GM18499 (cell line): ENCODE data around the gene SCRT2.
"Not testable (repeated sequence)": the region's sequence is repeated elsewhere in the genome, so short reads cannot be mapped to it uniquely, and the experiment has no call there.

Experiments
- ATAC-seq: cut with Tn5 transposase; IDR thresholded peaks from one replicate; pipeline ENCODE4 v1.9.1; 2021; ENCODE audit warnings: moderate number of reproducible peaks; ENCODE audit not compliant: insufficient read depth, unreplicated experiment

Gene SCRT2

GRCh38 chr20:653590-654416 lies 21.8 kb downstream of the SCRT2 start:
- no peak for ATAC-seq

GRCh38 chr20:653110-653589 lies 22.5 kb downstream of the SCRT2 start, which contains the start of gene SRXN1:
Gene SRXN1, minus strand, starts transcription at chr20:653200. Its CDS starts 15 bp downstream, at chr20:653185.
- peak; percentile 51 for ATAC-seq

GRCh38 chr20:652615-653109 lies 22.9 kb downstream of the SCRT2 start:
- no peak for ATAC-seq

- no peak for ATAC-seq
Measured at GRCh38 chr20:651713-652614, 23.6 kb downstream of the SCRT2 start.

- no peak for ATAC-seq
Measured at GRCh38 chr20:650954-651353, 24.6 kb downstream of the SCRT2 start.

- ATAC-seq, result no peak
Measured at GRCh38 chr20:650281-650680, 25.3 kb downstream of the SCRT2 start.

- no peak for ATAC-seq
Measured at GRCh38 chr20:647479-648019, 28.1 kb downstream of the SCRT2 start.

- no peak for ATAC-seq
Measured at GRCh38 chr20:646868-647233, 28.8 kb downstream of the SCRT2 start.

GRCh38 chr20:646107-646867 lies 29.3 kb downstream of the SCRT2 start:
- ATAC-seq, result no peak

GRCh38 chr20:645318-646106 lies 30.1 kb downstream of the SCRT2 start:
- no peak for ATAC-seq

- no peak for ATAC-seq
Measured at GRCh38 chr20:644692-645317, 30.8 kb downstream of the SCRT2 start.

GRCh38 chr20:642398-643174 lies 33.0 kb downstream of the SCRT2 start:
- no peak for ATAC-seq

- ATAC-seq, result not testable (repeated sequence)
Measured at GRCh38 chr20:642013-642397, 33.6 kb downstream of the SCRT2 start.

GRCh38 chr20:641516-641875 lies 34.1 kb downstream of the SCRT2 start:
- no peak for ATAC-seq

- no peak for ATAC-seq
Measured at GRCh38 chr20:640674-641515, 34.7 kb downstream of the SCRT2 start.

GRCh38 chr20:638579-638978 lies 37.0 kb downstream of the SCRT2 start:
- no peak for ATAC-seq

GRCh38 chr20:637559-637958 lies 38.0 kb downstream of the SCRT2 start:
- no peak for ATAC-seq
